GM18519 (cell line): Measurements from ENCODE around the gene CD151.

Source experiments
- ATAC-seq: cut with Tn5 transposase; IDR thresholded peaks from one replicate; pipeline ENCODE4 v1.9.1; 2021; ENCODE audit warnings: mild to moderate bottlenecking, moderate library complexity; ENCODE audit not compliant: unreplicated experiment, low FRiP score

Gene CD151

DNA sequence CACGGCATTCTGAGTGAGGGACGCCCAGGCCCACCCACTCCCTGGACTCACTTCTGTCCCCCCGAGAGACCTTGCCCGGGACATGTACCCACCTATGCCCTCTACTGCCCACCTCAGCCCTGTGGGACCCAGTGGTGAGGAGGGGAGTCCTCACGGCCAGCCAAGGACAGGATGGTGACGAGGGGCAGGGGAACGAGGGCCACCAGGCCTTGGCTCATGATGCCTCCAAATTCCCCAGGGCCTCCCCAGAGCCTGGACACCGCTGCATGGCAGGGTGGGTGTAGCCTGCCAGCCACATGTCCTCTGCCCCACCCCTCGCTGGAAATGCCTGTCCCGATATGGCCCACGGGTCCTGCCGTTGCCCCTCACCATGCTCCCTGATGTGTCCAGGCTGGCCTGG, 36.0 kb downstream of the CD151 start:
- no peak for ATAC-seq

DNA sequence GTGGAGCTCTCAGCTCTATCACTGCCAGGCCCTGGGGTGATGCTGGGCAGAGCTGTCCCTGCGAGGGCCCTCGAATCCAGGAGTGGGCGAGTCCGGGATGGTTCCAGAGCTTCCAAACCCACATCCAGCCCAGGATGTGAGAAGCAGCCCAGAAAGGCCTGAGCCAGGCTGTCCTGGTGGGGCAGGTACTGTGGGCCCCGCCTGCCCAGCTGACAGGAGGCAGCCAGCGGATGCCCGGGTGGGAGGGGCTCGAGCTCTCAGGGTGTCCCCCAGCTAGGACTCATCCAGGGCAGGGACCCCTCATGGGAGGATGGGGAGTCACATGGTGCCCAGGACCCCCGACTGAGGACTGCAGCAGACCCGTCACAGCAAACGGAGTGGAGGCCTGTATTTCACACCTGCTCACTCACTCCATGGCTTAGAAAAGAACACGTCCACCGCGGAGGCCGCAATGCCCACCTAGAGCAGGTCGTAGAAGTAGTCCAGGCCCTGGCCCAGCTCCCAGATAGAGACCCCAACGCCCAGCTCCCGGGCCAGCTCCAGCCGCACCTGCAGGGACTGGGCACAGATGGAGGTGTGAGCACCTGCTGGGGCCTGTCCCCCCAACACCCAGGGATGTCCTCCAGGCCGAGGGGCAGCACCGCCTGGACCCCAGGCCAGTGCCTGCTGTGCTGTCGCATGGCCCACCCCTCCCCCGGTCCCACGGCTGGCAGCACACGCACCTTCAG, 36.8 kb downstream of the CD151 start:
- ATAC-seq: no peak

DNA sequence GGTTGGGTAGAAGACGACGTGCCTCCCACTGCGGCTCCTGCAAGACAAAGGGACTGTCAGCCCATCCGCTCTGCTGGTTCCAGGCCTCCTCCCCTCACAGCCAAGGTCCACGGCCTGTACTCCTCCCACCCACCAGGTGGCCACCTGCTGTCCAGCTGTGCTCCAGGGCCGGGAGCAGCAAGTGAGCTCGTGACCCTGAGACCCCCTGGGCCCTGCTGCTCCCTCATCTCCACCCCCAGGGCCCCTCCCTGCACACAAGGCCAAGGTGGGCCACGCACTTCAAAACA, 37.3 kb downstream of the CD151 start:
- no peak for ATAC-seq

DNA sequence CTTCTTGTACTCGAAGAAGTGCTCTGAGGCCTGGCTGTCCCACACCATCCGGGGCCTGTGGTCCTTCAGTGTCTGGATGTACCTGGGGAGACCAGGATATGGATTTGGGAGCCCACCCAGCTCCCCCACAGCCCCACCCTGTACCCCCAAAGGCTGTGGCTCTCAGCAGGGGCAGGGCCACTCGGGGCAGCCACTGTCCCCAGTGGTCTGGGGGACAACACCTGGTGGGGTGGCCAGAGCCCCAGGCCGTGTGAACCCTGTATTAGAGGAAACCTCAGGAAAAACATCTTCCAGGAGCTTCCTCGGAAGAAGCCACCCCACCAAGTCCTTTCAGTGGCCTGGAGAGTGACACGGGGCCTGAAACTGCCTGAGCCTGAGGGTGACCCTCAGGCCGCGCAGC, 37.7 kb downstream of the CD151 start:
- no peak for ATAC-seq

DNA sequence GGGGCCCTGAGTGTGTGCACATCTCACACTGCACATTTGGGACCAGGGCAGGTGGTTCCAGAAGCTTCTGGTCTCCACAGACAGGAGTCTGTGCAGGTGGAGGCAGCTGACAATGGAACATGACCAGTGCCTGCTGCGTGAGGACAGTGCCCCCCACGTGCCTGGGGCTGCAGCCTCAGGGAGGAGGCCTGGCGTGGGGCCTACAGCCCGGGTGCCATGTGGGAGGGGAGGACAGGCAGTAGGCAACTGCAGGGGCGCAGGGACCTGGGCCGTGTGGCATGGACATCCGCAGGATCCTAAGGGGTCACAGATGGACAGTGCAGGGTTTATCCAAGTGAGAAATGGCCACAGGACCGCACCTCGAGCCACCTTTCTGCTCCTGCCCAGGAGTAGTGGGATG, 38.7 kb downstream of the CD151 start:
- ATAC-seq: no peak

DNA sequence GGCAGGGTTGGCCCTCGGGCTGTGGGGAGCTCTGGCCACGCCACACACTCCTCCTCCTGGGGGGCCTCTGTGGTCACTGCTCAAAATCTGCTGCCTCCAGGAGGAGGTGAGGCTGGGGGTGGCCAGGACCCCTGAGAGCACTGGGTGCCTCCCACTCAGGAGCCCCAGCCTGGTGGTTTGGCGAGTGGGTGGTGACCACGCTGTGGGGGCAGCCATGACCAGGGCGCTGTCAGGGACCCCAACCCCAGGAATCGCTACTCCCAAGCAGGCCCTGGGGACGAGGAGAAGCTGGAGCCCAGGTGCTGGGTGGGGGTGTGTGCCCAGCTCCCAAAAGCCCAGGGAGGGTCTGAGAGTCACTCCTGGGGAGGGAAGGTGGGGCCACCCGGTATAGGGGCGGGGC, 40.0 kb downstream of the CD151 start:
- no peak for ATAC-seq

DNA sequence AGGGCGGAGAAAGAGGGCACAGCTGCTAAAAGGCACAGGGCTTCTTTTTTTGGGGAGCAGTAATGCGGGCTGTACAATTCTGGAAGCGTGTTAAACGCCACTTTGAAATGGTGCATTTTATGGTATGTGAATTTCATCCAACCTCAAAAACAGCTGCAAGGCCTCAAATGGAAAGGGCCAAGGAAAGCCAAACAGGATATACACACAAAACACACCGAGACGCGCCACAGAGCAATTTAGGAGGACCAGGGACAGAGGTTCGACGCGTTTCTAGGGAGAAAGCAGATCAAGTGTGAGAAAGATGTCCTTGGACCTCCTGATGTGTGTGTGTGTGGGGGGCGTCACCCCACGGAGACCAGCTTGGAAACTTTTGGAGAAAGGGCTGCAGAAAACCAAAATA, 41.0 kb downstream of the CD151 start:
- no peak for ATAC-seq

DNA sequence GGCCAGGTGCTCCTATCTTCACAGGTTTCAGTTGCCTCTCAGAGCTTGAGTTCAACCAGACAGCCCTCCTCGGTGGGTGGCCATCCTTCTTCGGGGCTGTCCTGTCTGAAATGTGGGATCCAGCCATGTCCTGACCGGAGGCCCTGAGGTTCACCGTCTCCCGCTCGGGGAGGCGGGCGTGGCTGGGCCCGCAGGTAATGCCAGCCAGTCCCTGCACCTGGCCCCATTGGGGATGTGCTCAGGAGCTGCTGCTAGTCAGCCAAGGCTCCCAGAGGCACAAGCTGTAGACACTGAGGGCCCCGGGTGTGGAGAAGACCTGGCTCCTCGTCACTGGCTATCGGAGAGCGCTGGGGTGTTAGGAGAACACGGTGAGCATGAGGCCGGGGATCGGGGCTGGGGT, 42.5 kb downstream of the CD151 start:
- ATAC-seq: no peak

DNA sequence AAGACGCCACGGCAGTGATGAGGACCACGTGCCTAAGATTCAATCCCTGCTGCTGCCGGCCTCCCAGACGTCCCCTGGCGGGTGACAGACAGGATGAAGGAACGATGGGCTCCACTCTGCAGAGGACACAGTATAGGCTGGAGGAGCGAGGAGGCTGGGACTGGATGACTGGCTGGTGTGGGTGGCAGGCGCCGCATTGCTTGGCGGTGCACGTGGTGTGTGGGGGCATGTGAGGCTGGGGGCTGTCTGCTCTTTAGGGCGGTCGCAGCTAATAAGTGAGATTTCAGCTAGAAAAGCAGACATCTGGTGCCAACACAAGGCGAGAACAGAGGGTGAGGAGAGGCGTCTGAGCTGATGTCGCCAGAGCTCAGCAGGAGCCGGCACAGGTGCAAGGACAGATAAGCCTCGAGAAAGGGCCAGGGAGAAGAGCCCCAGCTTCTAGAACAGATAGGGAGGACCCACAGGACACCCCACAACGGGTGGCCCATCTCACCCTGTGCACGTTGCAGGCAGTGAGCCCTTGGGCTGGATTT, 43.1 kb downstream of the CD151 start:
- no peak for ATAC-seq

DNA sequence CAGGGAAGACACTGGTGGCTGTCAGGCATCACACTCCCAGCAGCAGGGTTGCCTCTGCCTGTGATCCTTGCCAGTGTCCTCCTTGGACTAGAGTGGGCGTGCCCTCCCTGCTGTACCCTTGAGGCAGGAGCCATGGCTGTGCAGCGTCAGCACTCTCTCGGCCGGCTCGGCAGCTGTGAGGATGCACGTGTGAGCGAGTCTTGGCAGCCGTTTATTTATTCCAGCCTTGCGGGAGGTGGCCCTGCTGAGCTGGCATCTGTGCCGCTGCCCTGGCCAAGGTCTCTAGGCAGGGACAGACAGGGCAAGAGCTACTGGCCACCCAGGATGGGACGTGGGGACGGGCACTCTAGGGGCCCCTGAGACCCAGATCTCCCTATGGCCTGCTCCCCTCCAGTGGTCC, 43.8 kb downstream of the CD151 start:
- no peak for ATAC-seq

DNA sequence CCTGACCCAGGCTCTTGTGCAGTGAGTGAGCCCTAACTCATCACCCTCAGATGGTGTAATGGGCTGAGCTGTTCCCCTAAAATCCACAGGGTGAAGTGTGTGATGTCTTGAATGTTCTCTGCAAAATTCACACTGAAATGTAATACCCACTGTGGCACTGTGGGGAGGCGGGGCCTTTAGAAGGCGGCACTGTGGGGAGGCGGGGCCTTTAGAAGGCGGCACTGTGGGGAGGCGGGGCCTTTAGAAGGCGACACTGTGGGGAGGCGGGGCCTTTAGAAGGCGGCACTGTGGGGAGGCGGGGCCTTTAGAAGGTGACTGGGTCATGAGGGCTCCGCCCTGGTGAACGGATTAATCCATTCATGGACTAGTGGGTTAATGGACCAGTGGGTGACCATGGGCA, 44.8 kb downstream of the CD151 start:
- ATAC-seq: no peak

DNA sequence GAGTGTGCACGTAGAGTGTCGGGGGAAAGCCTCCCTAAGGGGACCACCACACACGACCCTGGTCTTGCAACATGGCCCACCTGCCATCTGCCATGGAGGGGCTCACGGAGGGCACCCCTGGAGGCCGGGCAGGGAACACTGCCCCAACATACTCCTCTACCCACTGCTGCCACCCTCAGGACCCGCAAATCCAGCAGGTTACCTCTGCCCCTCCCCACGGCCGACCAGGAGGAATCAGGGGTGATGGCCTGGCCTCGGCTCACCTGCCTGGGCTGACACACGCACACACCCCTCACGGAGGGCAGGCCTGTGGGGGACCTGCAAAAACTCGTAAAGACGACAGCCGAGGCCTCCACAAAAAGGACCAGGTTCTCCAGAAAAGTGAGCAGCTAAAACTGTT, 47.7 kb downstream of the CD151 start:
- ATAC-seq: no peak

DNA sequence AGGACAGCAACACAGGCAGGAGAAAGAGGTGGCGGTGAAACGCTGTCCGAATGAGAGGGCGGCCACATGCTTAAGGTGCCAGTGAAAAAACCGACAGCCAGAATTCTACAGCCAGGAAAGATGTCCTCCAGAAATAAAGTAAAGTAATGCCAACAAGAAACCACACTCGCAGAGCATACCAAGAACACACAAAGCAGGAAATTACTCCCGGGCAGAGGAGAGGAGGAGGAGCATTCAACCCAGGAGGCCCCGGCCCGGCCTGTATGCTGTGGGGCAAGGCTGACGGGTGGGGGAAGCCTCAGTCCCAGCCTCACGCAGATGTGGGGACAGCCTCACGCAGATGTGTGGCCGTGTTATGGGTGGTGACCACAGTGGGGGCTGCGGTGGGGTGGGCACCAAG, 49.8 kb downstream of the CD151 start:
- ATAC-seq: no peak

DNA sequence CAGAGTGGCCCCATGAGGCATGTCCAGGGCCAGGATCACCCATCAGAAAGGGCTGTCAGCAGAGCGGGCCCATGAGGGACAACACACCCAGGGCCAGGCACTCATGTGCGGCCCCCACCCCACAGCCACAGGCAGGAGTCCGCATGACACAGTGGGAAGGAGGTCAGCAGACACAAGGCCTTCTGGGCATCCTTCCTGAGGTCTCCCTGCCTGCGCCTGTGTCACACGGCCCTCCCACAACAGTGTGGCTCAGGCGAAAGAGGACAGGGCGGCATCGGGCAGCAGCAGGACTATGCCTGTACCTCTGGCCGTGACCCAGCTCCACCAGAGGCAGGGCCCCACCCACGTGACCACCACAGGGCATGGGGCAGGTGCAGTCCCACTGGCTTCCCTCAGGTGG, 50.8 kb downstream of the CD151 start:
- no peak for ATAC-seq

DNA sequence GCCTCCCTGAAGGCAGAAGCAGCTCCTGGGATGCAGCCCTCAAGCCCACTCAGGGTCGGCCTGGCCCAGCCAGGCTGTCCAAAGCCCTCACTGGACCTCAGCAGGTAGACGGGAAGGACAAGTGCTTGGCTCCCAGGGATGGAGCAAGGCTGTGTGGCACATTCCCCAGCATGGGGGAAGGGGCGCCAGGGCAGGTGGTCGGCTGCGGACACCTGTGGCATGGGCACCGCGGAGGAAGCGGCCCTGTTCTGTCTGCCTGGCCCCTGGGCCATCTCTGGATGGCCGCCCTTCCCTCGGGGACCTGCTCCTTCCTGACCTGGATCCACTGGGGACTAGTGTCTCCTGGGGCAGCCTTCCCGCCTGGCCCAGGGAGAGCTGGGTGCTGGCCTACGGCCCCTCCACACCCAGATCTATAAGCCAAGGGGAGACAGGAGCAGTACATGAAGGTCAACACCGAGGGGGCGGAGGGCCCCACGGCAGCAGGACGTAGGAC, 51.9 kb downstream of the CD151 start:
- ATAC-seq: no peak

DNA sequence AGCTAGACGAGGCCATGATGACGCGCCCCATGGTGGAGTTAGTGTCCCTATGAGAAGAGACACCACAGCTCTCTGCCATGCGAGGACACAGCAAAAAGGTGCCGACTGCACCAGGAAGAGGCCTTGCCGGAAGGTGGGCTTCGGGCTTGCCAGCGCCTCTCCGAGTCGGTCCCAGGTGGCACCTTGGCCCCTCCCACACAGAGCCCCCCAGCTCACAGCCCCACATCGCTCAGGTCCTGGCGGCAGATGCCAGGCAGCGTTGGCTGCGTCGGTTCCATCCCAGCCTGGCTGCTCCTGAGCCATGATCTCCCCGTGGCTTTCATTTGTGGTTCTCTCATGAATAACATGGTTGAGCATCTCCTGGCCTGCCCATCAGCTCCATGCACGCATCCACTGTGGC, 53.8 kb downstream of the CD151 start:
- no peak for ATAC-seq

DNA sequence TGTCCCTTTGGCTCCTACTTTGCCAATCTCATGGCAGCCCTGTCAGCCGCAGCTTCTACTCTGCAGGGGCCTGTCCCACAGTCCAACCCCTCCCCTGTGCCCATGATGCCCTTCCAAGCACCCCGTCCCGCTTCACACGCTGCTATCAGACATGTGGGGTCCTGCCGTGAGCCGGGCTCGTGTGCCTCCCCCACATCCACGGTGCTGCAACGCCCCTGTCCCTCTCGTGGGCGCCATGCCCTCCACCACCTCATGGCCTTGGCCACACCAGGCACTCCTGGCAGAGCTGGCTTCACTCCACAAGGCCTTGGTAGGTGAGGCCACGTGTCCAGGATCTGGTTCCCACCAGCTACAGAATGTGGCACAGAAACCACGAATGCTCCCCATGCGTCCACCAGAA, 54.8 kb downstream of the CD151 start:
- ATAC-seq: no peak
